Gastrocnemius medialis (tissue), 4 donors: ENCODE data around the gene NOS1AP. TPM values are rescaled to one million over a fixed set of nuclear protein-coding genes. Genes with fewer than 3 reads are reported as not detected.

Experiments
- ATAC-seq, 2 donors: fragments of 150-250 bp; one replicate each; pipeline ENCODE4 v1.9.1; 2016
- DNase-seq, 2 donors: peaks; one replicate each; pipeline ENCODE4 v3.0.0-alpha.2; 2019
- H3K27ac ChIP-seq, 4 donors: fragments of 200-600 bp; sonication (generic); 1 replicate in 1 of 4; 2 replicates in 3 of 4; pipeline ENCODE4 v1.5.1; 2016 to 2018; ENCODE audit warnings: mild to moderate bottlenecking in 2 of 4, moderate library complexity in 1 of 4
- H3K27me3 ChIP-seq, 3 donors: fragments of 200-600 bp; sonication (generic) in 2 of 3; 1 replicate in 1 of 3; 2 replicates in 2 of 3; pipeline versions ENCODE4 v1.5.1 to v1.6.0; 2016 to 2019; ENCODE audit warnings: mild to moderate bottlenecking in 1 of 3, moderate library complexity in 1 of 3
- H3K36me3 ChIP-seq, 2 donors: fragments of 200-600 bp; sonication (generic) in 1 of 2; one replicate each; pipeline ENCODE4 v1.5.1; 2017 to 2018
- H3K4me1 ChIP-seq, 2 donors: fragments of 200-600 bp; sonication (generic) in 1 of 2; one replicate each; pipeline ENCODE4 v1.5.1; 2016 to 2017; ENCODE audit warnings: mild to moderate bottlenecking in 2 of 2
- H3K4me3 ChIP-seq, 4 donors: fragments of 200-600 bp; sonication (generic) in 3 of 4; 1 replicate in 1 of 4; 2 replicates in 3 of 4; pipeline ENCODE4 v1.5.1; 2016 to 2019; ENCODE audit warnings: mild to moderate bottlenecking in 2 of 4
- H3K9me3 ChIP-seq, 3 donors: fragments of 200-600 bp; sonication (generic) in 2 of 3; 1 replicate in 1 of 3; 2 replicates in 2 of 3; pipeline ENCODE4 v1.5.1; 2016 to 2019
- POLR2A ChIP-seq, 2 donors: fragments of 450-650 bp; IDR thresholded peaks; one replicate each; pipeline ENCODE4 v1.6.1; 2017; ENCODE audit warnings: antibody characterized with exemption in 2 of 2, mild to moderate bottlenecking in 2 of 2, moderate library complexity in 2 of 2
- in situ Hi-C, 4 donors: fragments of 200-750 bp; cut with MboI; loops; one replicate each; pipeline versions ENCODE4 v1.15.0 to v1.8.0; 2017; ENCODE audit warnings: low sequenced_read_pairs in 4 of 4
- intact Hi-C: fragments of 100-400 bp; cut with DNase I; formaldehyde crosslinking; loops from one replicate; pipeline ENCODE4 v1.15.1; 2023; ENCODE audit warnings: low total_unique reads
- total RNA-seq, 4 donors: library from RNA; depleted of rRNA; stranded (reverse); fragments of >200 nt; gene quantifications; one replicate each; pipeline versions ENCODE4 v1.1.0 to v1.2.3, GENCODE V29; 2016
- TF ChIP-seq, protein P1 (sequence below), 5 experiments: fragments of 450-650 bp in 3 of 5; fragments of 200-600 bp in 2 of 5; sonication (generic) in 2 of 5; IDR thresholded peaks in 4 of 5; conservative IDR thresholded peaks in 1 of 5; 1 replicate in 4 of 5; 2 replicates in 1 of 5; pipeline ENCODE4 v1.5.1; 2016 to 2019; ENCODE audit warnings: antibody characterized with exemption in 5 of 5, mild to moderate bottlenecking in 3 of 5, moderate library complexity in 3 of 5

NOS1AP gene
- total RNA-seq, 4 donors from 2014 or later = 0.20 to 0.40 (median 0.25) TPM

DNA sequence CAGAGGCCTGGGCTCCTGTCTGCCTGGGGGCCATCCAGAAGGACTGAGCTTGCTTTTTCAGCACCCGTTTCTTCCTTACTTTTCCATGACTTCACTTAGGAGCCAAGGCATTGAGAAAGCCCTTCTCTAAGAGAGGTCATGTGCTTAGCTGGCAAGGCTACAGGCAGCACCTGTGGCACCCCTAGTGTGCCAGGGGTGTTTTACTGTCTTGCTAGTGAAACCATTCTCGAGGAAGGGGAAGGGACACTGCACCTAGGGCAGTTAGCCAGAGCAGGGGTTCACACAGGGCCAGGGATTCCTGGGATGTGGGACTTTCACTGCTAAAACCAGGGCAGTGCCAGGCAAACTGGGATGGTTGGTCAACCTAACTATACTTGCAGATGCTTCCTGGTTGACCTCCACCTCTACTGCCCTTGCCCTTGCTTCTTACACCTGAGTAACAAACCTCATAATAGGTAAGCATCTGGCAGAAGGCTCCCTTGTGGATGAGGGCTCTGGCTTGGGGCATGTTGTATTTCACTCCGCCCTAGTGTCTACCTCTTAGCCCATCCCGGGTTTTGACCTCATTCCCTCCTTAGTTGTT, 69.2 kb downstream of the NOS1AP start:
- no peaks in the 10 kb centered on the region for H3K9me3 ChIP-seq
- ATAC-seq = no peak
- H3K27me3 ChIP-seq = no peaks in the 10 kb centered on the region
- peaks cover 0 to 5% of the 10 kb centered on the region in 2 donors for H3K4me1 ChIP-seq
- DNase-seq = no peak
- in situ Hi-C loops = no loop called here
- H3K27ac ChIP-seq = no peak overlapping the region
- intact Hi-C loops = no loop called here
- TF ChIP-seq POLR2A (IDR thresholded peaks at IDR 0.05) = no peak
- TF ChIP-seq, protein P1, sequence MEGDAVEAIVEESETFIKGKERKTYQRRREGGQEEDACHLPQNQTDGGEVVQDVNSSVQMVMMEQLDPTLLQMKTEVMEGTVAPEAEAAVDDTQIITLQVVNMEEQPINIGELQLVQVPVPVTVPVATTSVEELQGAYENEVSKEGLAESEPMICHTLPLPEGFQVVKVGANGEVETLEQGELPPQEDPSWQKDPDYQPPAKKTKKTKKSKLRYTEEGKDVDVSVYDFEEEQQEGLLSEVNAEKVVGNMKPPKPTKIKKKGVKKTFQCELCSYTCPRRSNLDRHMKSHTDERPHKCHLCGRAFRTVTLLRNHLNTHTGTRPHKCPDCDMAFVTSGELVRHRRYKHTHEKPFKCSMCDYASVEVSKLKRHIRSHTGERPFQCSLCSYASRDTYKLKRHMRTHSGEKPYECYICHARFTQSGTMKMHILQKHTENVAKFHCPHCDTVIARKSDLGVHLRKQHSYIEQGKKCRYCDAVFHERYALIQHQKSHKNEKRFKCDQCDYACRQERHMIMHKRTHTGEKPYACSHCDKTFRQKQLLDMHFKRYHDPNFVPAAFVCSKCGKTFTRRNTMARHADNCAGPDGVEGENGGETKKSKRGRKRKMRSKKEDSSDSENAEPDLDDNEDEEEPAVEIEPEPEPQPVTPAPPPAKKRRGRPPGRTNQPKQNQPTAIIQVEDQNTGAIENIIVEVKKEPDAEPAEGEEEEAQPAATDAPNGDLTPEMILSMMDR (IDR thresholded peaks at IDR 0.05 in 4 of 5, conservative IDR thresholded peaks at IDR 0.05 in 1 of 5) = no peak
- no peak overlapping the region for H3K4me3 ChIP-seq
- H3K36me3 ChIP-seq = no peaks in the 10 kb centered on the region

DNA sequence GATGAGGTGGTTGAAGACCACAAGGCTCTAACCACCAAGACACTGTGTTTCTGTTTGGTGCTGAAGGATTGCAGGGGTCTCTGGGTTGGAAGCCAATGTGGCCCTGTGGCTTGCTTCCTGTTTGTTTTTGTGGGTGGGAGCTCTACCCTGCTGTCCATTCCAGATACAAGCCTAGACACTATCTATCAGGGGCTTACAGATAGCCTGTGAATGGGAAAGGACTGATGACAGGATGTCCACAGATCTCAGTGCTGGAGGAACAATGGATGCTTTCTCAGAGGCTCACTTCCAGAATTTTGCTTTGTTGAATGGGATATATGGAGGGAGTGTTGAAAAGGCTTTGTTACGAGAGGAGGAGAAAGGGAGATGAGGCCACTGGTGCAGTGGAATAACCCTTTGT, 69.7 kb downstream of the NOS1AP start:
- no peak for ATAC-seq
- in situ Hi-C loops = no loop called here
- H3K9me3 ChIP-seq = no peaks in the 10 kb centered on the region
- H3K4me1 ChIP-seq = no peaks in the 10 kb centered on the region
- intact Hi-C loops = no loop called here
- TF ChIP-seq POLR2A (IDR thresholded peaks at IDR 0.05) = no peak
- TF ChIP-seq, protein P1 (IDR thresholded peaks at IDR 0.05 in 4 of 5, conservative IDR thresholded peaks at IDR 0.05 in 1 of 5) = no peak
- DNase-seq = no peak
- no peak overlapping the region for H3K4me3 ChIP-seq
- no peaks in the 10 kb centered on the region for H3K36me3 ChIP-seq
- H3K27me3 ChIP-seq = no peaks in the 10 kb centered on the region
- H3K27ac ChIP-seq = no peak overlapping the region

DNA sequence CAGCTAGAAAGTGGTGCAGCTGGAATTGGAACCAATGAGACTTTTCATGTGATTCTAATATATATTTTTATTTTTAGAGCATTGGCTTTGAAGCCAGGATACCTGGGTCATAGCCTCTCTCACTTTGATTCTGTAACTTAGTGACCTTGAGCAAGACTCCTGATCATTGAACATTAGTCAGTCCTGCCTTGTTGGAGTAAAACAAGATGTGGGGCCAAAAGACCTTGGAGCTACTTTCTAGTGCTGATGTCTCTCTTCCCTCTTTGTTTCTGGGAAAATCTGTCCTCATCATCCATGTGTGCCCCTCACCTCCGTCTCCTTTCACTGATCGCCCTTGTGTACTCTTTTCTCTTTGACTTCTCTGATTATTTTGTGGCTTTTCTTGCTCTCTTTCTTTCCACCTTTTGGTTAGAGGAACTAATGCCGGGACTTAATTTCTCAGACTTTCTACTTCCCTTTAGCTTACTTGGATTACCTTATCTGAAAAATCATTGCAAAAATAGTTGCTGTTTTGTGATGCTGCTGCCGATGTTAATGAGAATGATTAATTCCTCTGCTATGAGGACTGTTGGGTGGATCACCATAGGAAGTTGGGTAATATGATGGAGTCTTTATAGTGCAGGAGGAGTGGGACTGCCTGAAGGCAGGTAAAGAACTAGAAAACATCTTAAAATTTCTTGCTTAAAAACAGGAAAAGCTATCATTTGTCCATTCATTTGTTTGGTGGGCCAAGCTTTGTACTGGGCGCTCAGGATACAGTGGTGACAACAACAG, 72.0 kb downstream of the NOS1AP start:
- H3K4me3 ChIP-seq = no peak overlapping the region
- no peaks in the 10 kb centered on the region for H3K27me3 ChIP-seq
- DNase-seq = no peak
- intact Hi-C loops = no loop called here
- no peak for ATAC-seq
- H3K27ac ChIP-seq = no peak overlapping the region
- TF ChIP-seq POLR2A (IDR thresholded peaks at IDR 0.05) = no peak
- TF ChIP-seq, protein P1 (IDR thresholded peaks at IDR 0.05 in 4 of 5, conservative IDR thresholded peaks at IDR 0.05 in 1 of 5) = no peak
- in situ Hi-C loops = no loop called here
- no peaks in the 10 kb centered on the region for H3K4me1 ChIP-seq
- H3K36me3 ChIP-seq = no peaks in the 10 kb centered on the region
- H3K9me3 ChIP-seq = no peaks in the 10 kb centered on the region

DNA sequence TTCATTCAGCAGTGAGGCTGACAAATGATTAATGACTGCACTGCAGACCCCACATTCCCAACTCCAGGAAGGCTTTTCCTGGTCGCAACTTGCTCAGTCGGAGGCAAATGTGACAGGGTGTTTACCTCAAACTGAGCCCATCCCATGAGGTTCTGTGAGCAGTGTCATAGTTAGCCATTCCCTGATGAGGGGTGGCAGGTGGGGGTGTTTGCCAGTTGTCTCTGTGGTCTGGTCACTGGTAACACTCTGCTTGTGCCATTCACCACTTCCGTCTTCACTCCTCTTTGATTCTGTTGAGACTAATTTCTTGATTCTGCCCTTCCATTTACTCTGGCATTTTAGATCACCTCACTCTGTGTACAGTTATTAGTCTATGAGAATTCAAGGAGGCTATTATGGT, 73.5 kb downstream of the NOS1AP start:
- in situ Hi-C loops = no loop called here
- Histone ChIP-seq H3K36me3 (no peaks in the 10 kb centered on the region), H3K4me1 (no peaks in the 10 kb centered on the region), H3K27me3 (no peaks in the 10 kb centered on the region), H3K9me3 (no peaks in the 10 kb centered on the region), H3K27ac (no peak overlapping the region), H3K4me3 (no peak overlapping the region)
- intact Hi-C loops = no loop called here
- no peak for ATAC-seq
- DNase-seq = no peak
- TF ChIP-seq, protein P1 (IDR thresholded peaks at IDR 0.05 in 4 of 5, conservative IDR thresholded peaks at IDR 0.05 in 1 of 5) = no peak
- TF ChIP-seq POLR2A (IDR thresholded peaks at IDR 0.05) = no peak
